Measurements from ENCODE around the gene NOL4L. TPM values are rescaled to one million over a fixed set of nuclear protein-coding genes. Genes with fewer than 3 reads are reported as not detected.
A peak's percentile ranks its signal among the peaks of the same experiment; 100 is the strongest.

Gene NOL4L
- total RNA-seq, 1 donor from 2014 or later, result 19.7 TPM

DNA sequence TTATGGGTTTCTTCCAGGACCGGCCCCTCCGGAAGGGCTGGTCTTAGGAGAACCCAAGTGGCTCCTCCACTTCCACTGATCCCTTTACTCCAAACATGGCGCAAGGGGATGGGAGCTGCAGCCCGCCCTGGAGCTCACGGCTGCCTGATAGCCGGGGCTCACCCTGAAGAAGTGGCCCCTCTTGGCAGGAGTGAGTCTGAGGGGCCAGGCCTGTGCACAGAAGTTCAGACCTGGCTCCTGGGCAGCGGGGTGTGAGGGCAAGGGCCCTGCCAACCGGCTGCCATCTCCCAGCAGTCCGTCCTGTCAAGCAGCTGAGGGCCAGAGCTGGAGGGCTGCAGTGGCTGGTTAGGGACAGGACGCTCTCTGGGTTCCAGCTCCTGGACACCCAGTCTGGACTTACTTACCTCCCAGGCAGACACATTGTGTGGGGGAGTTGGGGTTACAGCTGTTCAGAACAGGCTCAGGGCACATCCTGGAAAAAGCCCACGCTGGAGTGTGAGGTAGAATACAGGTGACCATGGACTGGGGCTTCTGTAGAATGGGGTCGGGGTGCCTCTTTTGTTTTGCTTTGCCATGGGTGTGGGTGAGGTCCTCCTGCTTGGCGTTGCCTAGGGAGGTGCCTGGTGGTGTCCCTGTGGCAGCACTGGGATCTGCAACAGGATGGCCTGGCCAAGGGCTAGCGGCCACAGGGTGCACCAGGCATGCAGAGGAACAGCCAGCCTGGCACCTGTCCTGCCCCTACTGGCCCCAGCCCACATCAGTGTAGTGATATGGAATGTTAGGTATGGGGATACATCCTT lies 138.6 kb downstream of the NOL4L start:
- TF ChIP-seq, protein P1, sequence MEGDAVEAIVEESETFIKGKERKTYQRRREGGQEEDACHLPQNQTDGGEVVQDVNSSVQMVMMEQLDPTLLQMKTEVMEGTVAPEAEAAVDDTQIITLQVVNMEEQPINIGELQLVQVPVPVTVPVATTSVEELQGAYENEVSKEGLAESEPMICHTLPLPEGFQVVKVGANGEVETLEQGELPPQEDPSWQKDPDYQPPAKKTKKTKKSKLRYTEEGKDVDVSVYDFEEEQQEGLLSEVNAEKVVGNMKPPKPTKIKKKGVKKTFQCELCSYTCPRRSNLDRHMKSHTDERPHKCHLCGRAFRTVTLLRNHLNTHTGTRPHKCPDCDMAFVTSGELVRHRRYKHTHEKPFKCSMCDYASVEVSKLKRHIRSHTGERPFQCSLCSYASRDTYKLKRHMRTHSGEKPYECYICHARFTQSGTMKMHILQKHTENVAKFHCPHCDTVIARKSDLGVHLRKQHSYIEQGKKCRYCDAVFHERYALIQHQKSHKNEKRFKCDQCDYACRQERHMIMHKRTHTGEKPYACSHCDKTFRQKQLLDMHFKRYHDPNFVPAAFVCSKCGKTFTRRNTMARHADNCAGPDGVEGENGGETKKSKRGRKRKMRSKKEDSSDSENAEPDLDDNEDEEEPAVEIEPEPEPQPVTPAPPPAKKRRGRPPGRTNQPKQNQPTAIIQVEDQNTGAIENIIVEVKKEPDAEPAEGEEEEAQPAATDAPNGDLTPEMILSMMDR (IDR thresholded peaks at IDR 0.05), result no peak
- Histone ChIP-seq H3K27ac (no peak overlapping the region), H3K4me3 (no peak overlapping the region), H3K9me3 (no peaks in the 10 kb centered on the region), H3K27me3 (no peaks in the 10 kb centered on the region), H3K36me3 (peaks cover 39% of the 10 kb centered on the region), H3K4me1 (peaks cover 38% of the 10 kb centered on the region)
- DNase-seq (no peak), ATAC-seq (no peak)
- intact Hi-C loops (cut with DNase I), result no loop called here

DNA sequence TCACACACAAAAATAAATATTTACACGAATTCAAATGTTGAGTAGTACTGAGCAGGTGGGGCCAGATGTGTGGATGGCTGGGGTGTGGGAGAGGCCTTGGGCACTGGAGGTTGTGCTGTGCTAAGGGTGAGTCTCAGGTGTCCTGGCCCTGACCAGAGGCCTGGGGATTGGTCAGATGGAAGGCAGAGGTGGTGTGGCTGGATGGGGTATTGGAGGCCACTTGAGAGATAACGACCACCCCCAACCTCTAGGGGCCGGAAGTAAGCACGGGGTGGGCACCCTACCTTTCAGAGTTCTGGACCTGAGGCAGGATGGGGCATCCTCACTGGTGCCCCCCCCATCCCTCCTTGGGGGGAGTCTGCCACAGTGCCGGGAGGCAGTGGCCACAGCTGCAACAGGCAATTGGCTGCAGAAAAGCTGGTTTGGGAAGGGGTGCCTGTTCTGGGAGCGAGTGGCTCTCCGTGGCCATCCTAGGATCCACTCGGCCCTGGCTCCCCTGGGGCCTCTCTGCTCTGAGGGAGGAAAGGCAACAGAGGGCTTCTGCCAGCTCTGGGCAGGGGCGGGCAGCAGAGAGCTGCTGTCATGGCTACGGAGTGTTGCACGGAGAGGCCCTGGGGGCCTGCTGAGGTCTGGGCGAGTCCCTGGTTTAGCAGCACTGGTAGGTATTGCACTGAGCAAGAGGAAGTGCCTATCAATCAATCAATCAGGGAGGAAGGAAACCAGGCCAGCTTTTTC lies 139.4 kb downstream of the NOL4L start:
- Histone ChIP-seq H3K9me3 (no peaks in the 10 kb centered on the region), H3K4me1 (peaks cover 32% of the 10 kb centered on the region), H3K4me3 (no peak overlapping the region), H3K27me3 (no peaks in the 10 kb centered on the region), H3K27ac (no peak overlapping the region), H3K36me3 (peaks cover 46% of the 10 kb centered on the region)
- ATAC-seq (peak; percentile 21), DNase-seq (no peak)
- TF ChIP-seq, protein P1 (IDR thresholded peaks at IDR 0.05), result no peak
- intact Hi-C loops (cut with DNase I), result no loop called here

DNA sequence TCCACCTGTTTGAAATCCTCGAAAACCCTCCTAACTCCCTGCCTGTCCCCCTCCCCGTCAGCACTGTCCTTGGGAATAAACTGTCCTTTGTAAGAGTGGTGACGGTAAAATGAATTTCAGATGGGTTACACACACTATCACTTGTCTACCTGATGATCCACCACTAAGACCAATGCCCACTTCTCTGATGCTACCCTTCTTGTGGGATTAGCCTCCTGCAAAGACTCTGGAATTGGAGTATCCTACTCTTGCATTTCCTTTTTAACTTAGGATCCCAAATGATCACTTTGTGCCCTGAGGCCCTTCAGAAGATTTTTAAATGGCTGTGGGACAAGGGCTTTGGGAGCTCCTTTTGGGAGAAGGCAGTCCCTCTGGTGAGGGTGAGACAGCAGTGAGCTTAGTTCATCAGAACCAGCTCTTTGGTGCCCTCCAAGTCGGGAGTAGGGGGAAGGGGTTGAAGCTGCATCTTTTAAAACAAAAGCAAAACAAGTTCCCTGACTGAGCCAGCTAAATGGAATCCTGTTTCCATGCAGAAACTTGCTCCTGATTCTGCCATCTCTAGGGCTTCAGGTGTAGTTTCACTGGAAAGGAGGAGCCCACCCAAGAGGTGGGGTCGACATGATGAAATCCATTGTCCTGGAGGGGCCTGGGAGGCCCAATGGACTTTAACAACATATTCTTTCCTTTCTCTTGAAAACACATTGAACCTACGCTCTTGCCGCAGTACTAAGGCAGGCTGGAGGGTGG lies 140.5 kb downstream of the NOL4L start:
- intact Hi-C loops (cut with DNase I), result no loop called here
- H3K36me3 ChIP-seq, result peaks cover 38% of the 10 kb centered on the region
- TF ChIP-seq, protein P1 (IDR thresholded peaks at IDR 0.05), result no peak
- H3K4me3 ChIP-seq, result no peak overlapping the region
- no peak overlapping the region for H3K27ac ChIP-seq
- no peak for ATAC-seq
- DNase-seq, result no peak
- no peaks in the 10 kb centered on the region for H3K9me3 ChIP-seq
- H3K27me3 ChIP-seq, result no peaks in the 10 kb centered on the region
- peaks cover 22% of the 10 kb centered on the region for H3K4me1 ChIP-seq

DNA sequence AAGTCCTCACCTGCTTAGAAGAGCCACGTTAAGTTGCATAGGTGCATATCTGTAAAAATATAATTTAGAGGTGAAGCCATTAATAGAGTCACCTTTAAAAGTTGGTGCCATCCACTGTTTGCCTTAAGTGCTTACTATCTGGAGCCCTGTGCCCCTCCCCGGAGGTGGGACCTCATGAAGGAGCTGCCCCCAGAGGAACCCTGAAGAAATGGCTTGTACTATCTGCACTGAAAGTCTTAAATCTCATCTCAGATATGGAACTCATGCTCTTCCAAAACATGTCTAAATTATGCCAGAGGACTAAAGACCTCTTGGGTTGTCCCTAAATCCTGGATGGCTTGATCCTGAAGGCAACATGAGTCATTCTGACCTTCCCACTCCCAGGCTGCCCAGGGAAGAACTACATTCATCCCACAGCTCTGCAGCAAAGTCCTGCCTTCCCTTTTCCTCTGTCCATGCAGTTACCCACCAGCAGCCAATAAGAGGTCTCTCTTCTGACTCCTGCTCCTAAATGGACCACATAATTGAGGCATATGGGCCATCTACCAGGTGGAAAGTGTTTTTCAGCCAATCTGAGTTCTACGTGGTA lies 141.7 kb downstream of the NOL4L start:
- Histone ChIP-seq H3K9me3 (no peaks in the 10 kb centered on the region), H3K36me3 (peaks cover 48% of the 10 kb centered on the region), H3K27me3 (no peaks in the 10 kb centered on the region), H3K4me1 (peaks cover 14% of the 10 kb centered on the region), H3K4me3 (no peak overlapping the region), H3K27ac (no peak overlapping the region)
- intact Hi-C loops (cut with DNase I), result no loop called here
- TF ChIP-seq, protein P1 (IDR thresholded peaks at IDR 0.05), result no peak
- DNase-seq (no peak), ATAC-seq (no peak)

DNA sequence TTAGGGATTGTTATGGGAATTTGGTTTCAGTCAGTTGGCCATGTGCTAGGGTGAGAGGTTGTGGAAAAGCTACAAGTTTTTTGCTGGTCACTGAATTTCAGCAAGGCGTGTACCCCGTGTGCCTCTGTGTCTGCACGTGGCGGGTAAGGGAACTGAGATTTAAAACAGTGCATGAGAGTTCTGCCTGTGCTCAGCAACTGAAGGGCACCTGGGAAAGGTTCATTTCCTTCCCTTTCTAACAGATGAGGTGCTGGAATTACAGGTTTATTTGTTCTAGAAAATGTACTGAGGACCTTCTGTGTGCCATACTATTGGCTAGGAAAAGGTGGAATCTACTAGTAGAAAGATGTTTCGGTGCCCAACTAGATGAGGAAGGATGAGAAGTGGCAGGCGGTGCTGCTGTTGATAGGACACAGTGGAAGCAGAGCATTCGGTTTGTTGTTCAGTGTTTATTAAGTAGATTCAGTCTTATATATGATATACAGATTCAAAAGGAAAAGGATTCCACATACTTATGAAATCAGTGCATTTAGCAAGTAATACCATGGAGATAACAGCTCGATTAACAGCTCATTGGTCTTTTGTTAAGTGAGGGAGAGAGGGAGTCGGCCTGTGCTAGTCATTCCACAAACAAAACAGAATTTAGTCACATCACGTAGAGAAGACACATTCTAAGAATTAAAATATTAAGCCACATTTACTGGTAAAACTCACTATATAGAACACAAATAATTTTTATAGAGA lies 142.3 kb downstream of the NOL4L start:
- TF ChIP-seq, protein P1 (IDR thresholded peaks at IDR 0.05), result no peak
- no peak for ATAC-seq
- H3K36me3 ChIP-seq, result peaks cover 53% of the 10 kb centered on the region
- no peaks in the 10 kb centered on the region for H3K27me3 ChIP-seq
- H3K9me3 ChIP-seq, result no peaks in the 10 kb centered on the region
- H3K4me3 ChIP-seq, result no peak overlapping the region
- intact Hi-C loops (cut with DNase I), result no loop called here
- no peak overlapping the region for H3K27ac ChIP-seq
- no peak for DNase-seq
- peaks cover 14% of the 10 kb centered on the region for H3K4me1 ChIP-seq
